ENCODE data around the gene AK9. TPM values are rescaled to one million over a fixed set of nuclear protein-coding genes. Genes with fewer than 3 reads are reported as not detected.

The AK9 gene
- total and polyA plus RNA-seq, 2 of the 4 experiments (the other 2 are of a cell fraction), result 1.7 to 1.8 TPM

DNA sequence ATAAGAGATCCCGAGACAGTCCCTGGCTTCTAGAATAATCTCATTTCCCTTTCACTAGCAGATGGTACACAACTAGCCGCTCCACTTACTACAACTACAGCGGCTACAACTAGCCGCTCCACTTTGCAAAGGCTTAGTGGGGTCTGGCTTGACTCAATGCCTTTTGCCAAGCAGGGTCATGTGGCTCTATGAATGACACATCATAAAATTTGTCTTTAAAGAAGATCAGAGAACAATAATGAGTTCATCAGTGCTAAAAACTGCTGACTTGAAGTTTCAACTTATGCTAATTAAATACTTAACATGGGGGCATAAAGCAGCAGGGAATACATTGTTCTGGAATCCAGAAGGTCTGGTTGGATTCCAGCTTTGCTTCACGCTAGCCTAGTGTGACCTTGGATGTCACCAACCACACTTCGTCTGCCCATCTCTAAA is 233.4 kb downstream of the AK9 start:
- Histone ChIP-seq H3K18ac (ENCODE audit: low read depth, low read length) (no peak overlapping the region), H3K4ac (ENCODE audit: low read depth, low read length) (no peak overlapping the region; the same call in 1 of the 2 replicates), H3K56ac (ENCODE audit: extremely low read depth, insufficient read depth, low read length) (no peak overlapping the region), H3K79me1 (ENCODE audit: low read depth in 1 of 2, low read length in 2 of 2) (peaks cover 25 to 54% of the 10 kb centered on the region in 2 experiments), H3K9ac (ENCODE audit: low read depth, low read length) (no peak overlapping the region), H3K4me3 (ENCODE audit: insufficient read depth, low read depth, low read length) (no peak overlapping the region), H2BK15ac (ENCODE audit: low read depth, low read length) (no peak overlapping the region), H2AK9ac (replicated peaks; ENCODE audit: low read depth, low read length, poor library complexity) (no peak overlapping the region), H4K91ac (ENCODE audit: insufficient read depth, low read depth, low read length) (no peak overlapping the region), H4K8ac (ENCODE audit: low read depth in 2 of 2, low read length in 2 of 2) (no peak overlapping the region), H3K36me3 (ENCODE audit: control insufficient read depth, insufficient read depth, low read length) (peaks cover 12% of the 10 kb centered on the region; the same call in 1 of the 2 replicates), H2BK5ac (ENCODE audit: low read depth, low read length, poor library complexity, severe bottlenecking) (no peak overlapping the region), H3K4me2 (ENCODE audit: low read depth, low read length) (no peak overlapping the region), H3K27ac (ENCODE audit: insufficient read depth, low read length) (no peak overlapping the region), H2AK5ac (ENCODE audit: low read depth, low read length) (no peak overlapping the region), H4K20me1 (ENCODE audit: insufficient read depth, low read length) (no peaks in the 10 kb centered on the region), H2BK20ac (ENCODE audit: low read depth, low read length) (no peak overlapping the region), H2BK120ac (ENCODE audit: low read depth, low read length) (no peak overlapping the region), H3K4me1 (ENCODE audit: control insufficient read depth, insufficient read depth, low read length) (peaks cover 11% of the 10 kb centered on the region), H4K5ac (ENCODE audit: low read depth, low read length) (no peak overlapping the region), H2AFZ (replicated peaks; ENCODE audit: low read length, poor library complexity) (no peak overlapping the region), H3K9me1 (ENCODE audit: insufficient read depth, low read length) (peaks cover 8% of the 10 kb centered on the region; the same call in 1 of the 2 replicates), H3K9me3 (ENCODE audit: control insufficient read depth, insufficient read depth, low read length) (no peaks in the 10 kb centered on the region), H3K27me3 (ENCODE audit: control insufficient read depth, insufficient read depth, low read length) (no peaks in the 10 kb centered on the region), H3K14ac (replicated peaks; ENCODE audit: low read depth, low read length) (no peak overlapping the region), H3K23ac (ENCODE audit: low read depth, low read length) (peak overlapping the region; percentile 31)
- in situ Hi-C loops (cut with MboI; ENCODE audit: low sequenced_read_pairs), result no loop called here
- DNase-seq (no peak), ATAC-seq (ENCODE audit: low read depth) (no peak)
- POLR2A ChIA-PET (ENCODE audit: unreplicated experiment), result interaction anchor here (0.5 kb wide), 1 partner anchor 440 kb away, joined by 3 read pairs; no protein-coding TSS in a partner anchor
- WGBS, 2 experiments (ENCODE audit: extremely low coverage in 2 of 2, insufficient read length in 1 of 2), result no CpG with 5 or more reads among the region's 6 CpGs
- CTCF ChIA-PET, result no interaction called here
- intact Hi-C loops (cut with micrococcal nuclease), result no loop called here
- TF ChIP-seq MAFK (IDR thresholded peaks at IDR 0.05; ENCODE audit: low read depth, low read length) (peak; percentile 69), NFE2L2 (IDR thresholded peaks at IDR 0.05; ENCODE audit: low read depth, low read length) (no peak), SMC3 (IDR thresholded peaks at IDR 0.05; ENCODE audit: low read depth, low read length) (no peak), CHD1 (IDR thresholded peaks at IDR 0.05; ENCODE audit: low read depth, low read length) (no peak), RAD21 (IDR thresholded peaks at IDR 0.05; ENCODE audit: low read length) (no peak)
- TF ChIP-seq, protein P1, sequence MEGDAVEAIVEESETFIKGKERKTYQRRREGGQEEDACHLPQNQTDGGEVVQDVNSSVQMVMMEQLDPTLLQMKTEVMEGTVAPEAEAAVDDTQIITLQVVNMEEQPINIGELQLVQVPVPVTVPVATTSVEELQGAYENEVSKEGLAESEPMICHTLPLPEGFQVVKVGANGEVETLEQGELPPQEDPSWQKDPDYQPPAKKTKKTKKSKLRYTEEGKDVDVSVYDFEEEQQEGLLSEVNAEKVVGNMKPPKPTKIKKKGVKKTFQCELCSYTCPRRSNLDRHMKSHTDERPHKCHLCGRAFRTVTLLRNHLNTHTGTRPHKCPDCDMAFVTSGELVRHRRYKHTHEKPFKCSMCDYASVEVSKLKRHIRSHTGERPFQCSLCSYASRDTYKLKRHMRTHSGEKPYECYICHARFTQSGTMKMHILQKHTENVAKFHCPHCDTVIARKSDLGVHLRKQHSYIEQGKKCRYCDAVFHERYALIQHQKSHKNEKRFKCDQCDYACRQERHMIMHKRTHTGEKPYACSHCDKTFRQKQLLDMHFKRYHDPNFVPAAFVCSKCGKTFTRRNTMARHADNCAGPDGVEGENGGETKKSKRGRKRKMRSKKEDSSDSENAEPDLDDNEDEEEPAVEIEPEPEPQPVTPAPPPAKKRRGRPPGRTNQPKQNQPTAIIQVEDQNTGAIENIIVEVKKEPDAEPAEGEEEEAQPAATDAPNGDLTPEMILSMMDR (conservative IDR thresholded peaks at IDR 0.05; ENCODE audit: low read depth, low read length), result no peak
- TF ChIP-seq, protein P2, sequence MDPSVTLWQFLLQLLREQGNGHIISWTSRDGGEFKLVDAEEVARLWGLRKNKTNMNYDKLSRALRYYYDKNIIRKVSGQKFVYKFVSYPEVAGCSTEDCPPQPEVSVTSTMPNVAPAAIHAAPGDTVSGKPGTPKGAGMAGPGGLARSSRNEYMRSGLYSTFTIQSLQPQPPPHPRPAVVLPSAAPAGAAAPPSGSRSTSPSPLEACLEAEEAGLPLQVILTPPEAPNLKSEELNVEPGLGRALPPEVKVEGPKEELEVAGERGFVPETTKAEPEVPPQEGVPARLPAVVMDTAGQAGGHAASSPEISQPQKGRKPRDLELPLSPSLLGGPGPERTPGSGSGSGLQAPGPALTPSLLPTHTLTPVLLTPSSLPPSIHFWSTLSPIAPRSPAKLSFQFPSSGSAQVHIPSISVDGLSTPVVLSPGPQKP (IDR thresholded peaks at IDR 0.05; ENCODE audit: borderline replicate concordance, low read depth, low read length), result no peak
- dilution Hi-C loops (cut with HindIII; ENCODE audit: low sequenced_read_pairs, unreplicated experiment), result no loop called here
- no TSS peak for BruUV-seq (replicated peaks)
